Smooth muscle cell (in vitro differentiated cells): ENCODE data around the gene PDE7B. TPM values are rescaled to one million over a fixed set of nuclear protein-coding genes. Genes with fewer than 3 reads are reported as not detected.

Experiments used
- DNase-seq: peaks from one replicate; lab custom pipeline; 2025; ENCODE audit not compliant: unreplicated experiment; lab: John Stamatoyannopoulos, UW
- H2AFZ ChIP-seq: fragments of 200-600 bp; sonication (generic); 2 replicates; pipeline ENCODE4 v1.6.0; 2016; ENCODE audit warnings: antibody characterized with exemption, low read depth, mild to moderate bottlenecking
- H3F3A ChIP-seq: fragments of 200-600 bp; sonication (generic); 2 replicates; pipeline ENCODE4 v1.6.0; 2017; ENCODE audit warnings: antibody characterized with exemption, low read depth
- H3K27ac ChIP-seq: fragments of 200-600 bp; sonication (generic); 2 replicates; pipeline ENCODE4 v1.5.1; 2016; ENCODE audit warnings: low read depth, mild to moderate bottlenecking
- H3K27me3 ChIP-seq: fragments of 200-600 bp; sonication (generic); 2 replicates; pipeline ENCODE4 v1.6.1; 2016; ENCODE audit warnings: low read depth, mild to moderate bottlenecking
- H3K36me3 ChIP-seq: fragments of 200-600 bp; sonication (generic); 2 replicates; pipeline ENCODE4 v1.5.1; 2016; ENCODE audit warnings: low read depth
- H3K4me1 ChIP-seq: fragments of 200-600 bp; sonication (generic); 2 replicates; pipeline ENCODE4 v1.5.1; 2016; ENCODE audit warnings: low read depth
- H3K4me2 ChIP-seq: fragments of 200-600 bp; sonication (generic); 2 replicates; pipeline ENCODE4 v1.6.0; 2016; ENCODE audit warnings: mild to moderate bottlenecking
- H3K4me3 ChIP-seq: fragments of 200-600 bp; sonication (generic); 2 replicates; pipeline ENCODE4 v1.5.1; 2016; ENCODE audit warnings: mild to moderate bottlenecking
- H3K79me2 ChIP-seq: fragments of 200-600 bp; sonication (generic); 2 replicates; pipeline ENCODE4 v1.6.0; 2016; ENCODE audit warnings: low read depth, mild to moderate bottlenecking
- H3K9ac ChIP-seq: fragments of 200-600 bp; sonication (generic); 2 replicates; pipeline ENCODE4 v1.6.0; 2016; ENCODE audit warnings: low read depth
- H3K9me3 ChIP-seq: fragments of 200-600 bp; sonication (generic); replicated peaks from 2 replicates; pipeline ENCODE4 v1.5.1; 2016; ENCODE audit warnings: low read depth
- H4K20me1 ChIP-seq: fragments of 200-600 bp; sonication (generic); 2 replicates; pipeline ENCODE4 v1.6.0; 2016; ENCODE audit warnings: low read depth
- WGBS: methylation state at CpG from one replicate; pipeline ENCODE4 v1.1.7; 2016; ENCODE audit warnings: low lambda C conversion rate; 5-methylcytosine and 5-hydroxymethylcytosine counted together
- polyA plus RNA-seq: library from polyadenylated mRNA; unstranded; fragments of >200 nt; fragmentation: Nextera tagmentation; extraction: Ambion mirVana; gene quantifications from 2 replicates; pipeline ENCODE4 v1.2.1, GENCODE V29; 2016
- total RNA-seq: library from RNA; depleted of rRNA; stranded (reverse); fragments of >200 nt; gene quantifications from 2 replicates; pipeline ENCODE4 v1.2.3, GENCODE V29; 2014
- TF ChIP-seq, protein P1 (sequence below): fragments of 200-600 bp; sonication (generic); IDR thresholded peaks from 2 replicates; pipeline ENCODE4 v1.5.1; 2017; ENCODE audit warnings: borderline replicate concordance, mild to moderate bottlenecking, antibody characterized with exemption; ENCODE audit not compliant: insufficient read depth, poor library complexity, severe bottlenecking

The PDE7B gene
- total and polyA plus RNA-seq, 2 experiments from 2014 or later, result 23.5 to 36.9 TPM

DNA sequence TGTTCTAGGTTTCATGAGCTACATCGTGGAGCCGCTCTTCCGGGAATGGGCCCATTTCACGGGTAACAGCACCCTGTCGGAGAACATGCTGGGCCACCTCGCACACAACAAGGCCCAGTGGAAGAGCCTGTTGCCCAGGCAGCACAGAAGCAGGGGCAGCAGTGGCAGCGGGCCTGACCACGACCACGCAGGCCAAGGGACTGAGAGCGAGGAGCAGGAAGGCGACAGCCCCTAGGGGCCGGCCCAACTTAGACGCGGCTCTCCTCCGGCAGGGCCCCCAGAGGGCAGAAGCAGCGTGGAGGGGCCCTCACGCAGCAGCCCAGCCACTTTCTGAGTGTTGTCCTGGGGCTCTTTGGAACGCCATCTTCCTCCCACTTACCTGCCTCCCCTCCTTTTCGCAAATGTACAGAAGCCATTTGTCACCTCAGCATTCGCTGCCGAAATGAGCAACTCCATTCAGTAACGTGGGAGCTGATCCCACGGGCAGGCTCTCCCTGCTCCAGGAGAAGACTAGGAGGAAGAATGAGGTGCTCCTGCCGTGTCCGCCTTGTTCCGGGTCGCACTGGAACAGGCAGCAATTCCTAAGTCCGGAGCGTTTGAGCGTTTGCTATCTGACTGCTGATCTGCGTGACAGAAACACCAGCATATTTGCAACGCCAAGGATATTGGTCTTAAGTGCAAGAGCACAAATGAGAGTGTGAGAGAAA lies 340.3 kb downstream of the PDE7B start:
- Histone ChIP-seq H3K4me3 (no peak overlapping the region), H3K4me2 (no peak overlapping the region), H3F3A (peaks cover 18% of the 10 kb centered on the region), H4K20me1 (no peaks in the 10 kb centered on the region), H3K36me3 (no peaks in the 10 kb centered on the region), H3K27me3 (no peaks in the 10 kb centered on the region), H2AFZ (no peak overlapping the region), H3K9ac (no peak overlapping the region), H3K27ac (no peak overlapping the region), H3K79me2 (no peaks in the 10 kb centered on the region), H3K4me1 (peaks cover 14% of the 10 kb centered on the region), H3K9me3 (no peaks in the 10 kb centered on the region)
- no peak for DNase-seq
- 97% methylated on average over 32 of the region's 32 CpGs for WGBS
- TF ChIP-seq, protein P1, sequence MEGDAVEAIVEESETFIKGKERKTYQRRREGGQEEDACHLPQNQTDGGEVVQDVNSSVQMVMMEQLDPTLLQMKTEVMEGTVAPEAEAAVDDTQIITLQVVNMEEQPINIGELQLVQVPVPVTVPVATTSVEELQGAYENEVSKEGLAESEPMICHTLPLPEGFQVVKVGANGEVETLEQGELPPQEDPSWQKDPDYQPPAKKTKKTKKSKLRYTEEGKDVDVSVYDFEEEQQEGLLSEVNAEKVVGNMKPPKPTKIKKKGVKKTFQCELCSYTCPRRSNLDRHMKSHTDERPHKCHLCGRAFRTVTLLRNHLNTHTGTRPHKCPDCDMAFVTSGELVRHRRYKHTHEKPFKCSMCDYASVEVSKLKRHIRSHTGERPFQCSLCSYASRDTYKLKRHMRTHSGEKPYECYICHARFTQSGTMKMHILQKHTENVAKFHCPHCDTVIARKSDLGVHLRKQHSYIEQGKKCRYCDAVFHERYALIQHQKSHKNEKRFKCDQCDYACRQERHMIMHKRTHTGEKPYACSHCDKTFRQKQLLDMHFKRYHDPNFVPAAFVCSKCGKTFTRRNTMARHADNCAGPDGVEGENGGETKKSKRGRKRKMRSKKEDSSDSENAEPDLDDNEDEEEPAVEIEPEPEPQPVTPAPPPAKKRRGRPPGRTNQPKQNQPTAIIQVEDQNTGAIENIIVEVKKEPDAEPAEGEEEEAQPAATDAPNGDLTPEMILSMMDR, result no peak

DNA sequence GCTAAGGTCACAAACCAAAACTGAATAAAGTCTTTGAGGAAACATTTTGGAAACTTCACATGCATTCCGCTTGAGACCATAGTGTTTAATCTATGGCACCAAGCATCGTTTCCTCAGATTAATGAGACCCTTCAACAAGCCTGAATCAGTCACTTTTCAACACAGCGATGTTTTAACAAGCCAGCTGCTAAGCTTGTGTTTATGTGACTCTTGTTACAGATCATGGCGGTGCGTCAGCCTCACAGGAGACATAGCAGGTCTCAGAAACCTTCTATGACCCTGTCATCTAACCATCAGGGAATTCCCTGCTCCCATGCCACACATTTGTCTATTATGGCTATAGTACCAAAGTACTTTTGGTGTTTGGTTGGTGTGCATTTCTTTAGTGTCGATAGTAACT lies 341.4 kb downstream of the PDE7B start:
- H3K79me2 ChIP-seq, result no peaks in the 10 kb centered on the region
- H3K36me3 ChIP-seq, result no peaks in the 10 kb centered on the region
- DNase-seq, result no peak
- no peak overlapping the region for H3K4me3 ChIP-seq
- no peaks in the 10 kb centered on the region for H3K9me3 ChIP-seq
- no peaks in the 10 kb centered on the region for H4K20me1 ChIP-seq
- 37% methylated on average over 6 of the region's 6 CpGs for WGBS
- TF ChIP-seq, protein P1, result no peak
- no peak overlapping the region for H3K27ac ChIP-seq
- no peak overlapping the region for H3K9ac ChIP-seq
- H3K27me3 ChIP-seq, result no peaks in the 10 kb centered on the region
- peaks cover 13% of the 10 kb centered on the region for H3K4me1 ChIP-seq
- peaks cover 10% of the 10 kb centered on the region for H3F3A ChIP-seq
- no peak overlapping the region for H2AFZ ChIP-seq
- peak overlapping the region; percentile 24 for H3K4me2 ChIP-seq

DNA sequence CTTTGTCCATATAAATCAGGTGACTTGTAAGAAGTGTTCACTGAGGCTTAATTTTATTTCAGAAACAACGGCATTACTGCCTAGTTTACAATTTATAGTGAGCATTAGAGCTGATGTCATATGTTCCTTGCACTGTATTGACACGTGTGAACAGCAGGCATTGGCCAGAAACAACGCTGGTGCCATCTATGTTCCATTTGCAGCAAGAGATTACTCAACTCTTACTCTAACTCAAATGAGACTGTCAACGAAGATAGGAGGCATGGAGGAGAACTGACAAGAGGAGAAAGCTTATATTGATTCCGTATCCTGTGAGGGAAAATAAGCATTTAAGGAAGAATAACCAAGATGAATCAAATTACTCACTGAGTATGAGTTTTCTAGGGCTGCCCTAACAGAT lies 350.2 kb downstream of the PDE7B start:
- no peak overlapping the region for H3K4me3 ChIP-seq
- no peak overlapping the region for H2AFZ ChIP-seq
- TF ChIP-seq, protein P1, result no peak
- no peaks in the 10 kb centered on the region for H3K36me3 ChIP-seq
- 84% methylated on average over 5 of the region's 5 CpGs for WGBS
- no peaks in the 10 kb centered on the region for H3K9me3 ChIP-seq
- H3K4me2 ChIP-seq, result no peak overlapping the region
- DNase-seq, result no peak
- H4K20me1 ChIP-seq, result no peaks in the 10 kb centered on the region
- H3F3A ChIP-seq, result no peaks in the 10 kb centered on the region
- H3K79me2 ChIP-seq, result no peaks in the 10 kb centered on the region
- no peak overlapping the region for H3K9ac ChIP-seq
- H3K27ac ChIP-seq, result no peak overlapping the region
- no peaks in the 10 kb centered on the region for H3K4me1 ChIP-seq
- no peaks in the 10 kb centered on the region for H3K27me3 ChIP-seq

DNA sequence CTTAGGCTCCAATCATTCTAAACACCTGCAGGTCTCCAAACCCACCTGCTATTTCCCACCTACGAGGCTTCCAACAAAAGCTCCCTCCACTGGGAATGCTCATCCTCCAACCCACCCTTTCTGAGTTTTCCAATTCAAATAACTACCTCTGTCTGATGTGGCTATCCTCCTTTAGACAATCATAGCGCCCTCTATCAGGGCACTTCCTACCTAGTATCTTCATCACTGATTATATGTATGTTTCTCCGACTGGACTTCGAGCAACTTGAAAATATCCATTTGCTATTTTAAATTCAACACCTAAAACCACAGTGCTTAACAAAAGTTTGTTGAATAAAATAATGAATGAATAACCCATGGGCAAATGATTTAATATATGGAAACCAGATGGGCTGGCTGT lies 357.3 kb downstream of the PDE7B start:
- Histone ChIP-seq H3K9ac (no peak overlapping the region), H3K4me3 (no peak overlapping the region), H3K79me2 (no peaks in the 10 kb centered on the region), H2AFZ (no peak overlapping the region), H4K20me1 (no peaks in the 10 kb centered on the region), H3K36me3 (no peaks in the 10 kb centered on the region), H3K9me3 (no peaks in the 10 kb centered on the region), H3K4me2 (no peak overlapping the region), H3F3A (no peaks in the 10 kb centered on the region), H3K27me3 (no peaks in the 10 kb centered on the region), H3K27ac (no peak overlapping the region), H3K4me1 (no peaks in the 10 kb centered on the region)
- TF ChIP-seq, protein P1, result no peak
- no peak for DNase-seq
- WGBS, result 85% methylated on average over 4 of the region's 4 CpGs
